GM18870 (cell line): ENCODE data around the gene SOX14.

Experiments used
- ATAC-seq: cut with Tn5 transposase; IDR thresholded peaks from one replicate; pipeline ENCODE4 v1.9.1; 2021; ENCODE audit warnings: moderate library complexity; ENCODE audit not compliant: unreplicated experiment

Gene SOX14

DNA sequence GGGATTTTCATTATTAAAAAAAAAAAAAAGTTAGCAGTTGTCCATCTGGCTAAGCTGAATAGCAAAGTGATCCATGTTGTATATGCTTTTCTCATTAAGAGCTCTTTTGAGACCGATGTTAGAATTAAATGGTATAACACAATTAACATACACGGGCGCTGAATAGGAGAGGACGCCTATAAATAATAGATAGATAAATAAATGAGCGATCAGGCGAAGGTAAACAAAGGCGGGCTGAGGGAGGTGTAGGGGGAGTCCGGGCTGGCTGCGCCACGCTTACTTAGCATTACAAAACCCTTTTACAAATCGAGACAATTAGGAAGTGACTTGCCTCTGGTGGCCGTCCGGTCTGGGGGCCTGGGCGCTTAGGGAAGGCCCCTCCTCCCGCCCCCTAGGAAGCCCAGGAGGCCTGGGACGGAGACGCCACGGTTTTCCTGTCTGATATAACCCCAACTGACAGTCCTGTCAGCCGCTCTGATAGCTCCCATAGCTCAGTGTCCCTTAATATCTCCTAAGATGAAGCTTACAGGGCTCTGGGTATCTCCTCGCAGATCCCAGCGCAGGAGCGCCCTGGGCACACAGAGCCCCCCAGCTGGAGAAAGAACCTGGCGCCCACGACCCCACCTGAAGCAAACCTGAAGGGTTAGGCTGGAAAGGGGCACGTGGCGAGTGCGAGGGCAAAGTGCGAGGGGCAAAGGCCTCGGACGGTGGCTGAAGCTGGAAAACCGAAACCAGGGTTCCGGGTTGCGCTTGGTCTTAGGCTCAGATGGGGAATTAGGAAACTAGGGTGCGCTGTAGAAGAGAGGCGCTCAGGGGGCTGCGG lies 3.6 kb downstream of the SOX14 start:
- no peak for ATAC-seq

DNA sequence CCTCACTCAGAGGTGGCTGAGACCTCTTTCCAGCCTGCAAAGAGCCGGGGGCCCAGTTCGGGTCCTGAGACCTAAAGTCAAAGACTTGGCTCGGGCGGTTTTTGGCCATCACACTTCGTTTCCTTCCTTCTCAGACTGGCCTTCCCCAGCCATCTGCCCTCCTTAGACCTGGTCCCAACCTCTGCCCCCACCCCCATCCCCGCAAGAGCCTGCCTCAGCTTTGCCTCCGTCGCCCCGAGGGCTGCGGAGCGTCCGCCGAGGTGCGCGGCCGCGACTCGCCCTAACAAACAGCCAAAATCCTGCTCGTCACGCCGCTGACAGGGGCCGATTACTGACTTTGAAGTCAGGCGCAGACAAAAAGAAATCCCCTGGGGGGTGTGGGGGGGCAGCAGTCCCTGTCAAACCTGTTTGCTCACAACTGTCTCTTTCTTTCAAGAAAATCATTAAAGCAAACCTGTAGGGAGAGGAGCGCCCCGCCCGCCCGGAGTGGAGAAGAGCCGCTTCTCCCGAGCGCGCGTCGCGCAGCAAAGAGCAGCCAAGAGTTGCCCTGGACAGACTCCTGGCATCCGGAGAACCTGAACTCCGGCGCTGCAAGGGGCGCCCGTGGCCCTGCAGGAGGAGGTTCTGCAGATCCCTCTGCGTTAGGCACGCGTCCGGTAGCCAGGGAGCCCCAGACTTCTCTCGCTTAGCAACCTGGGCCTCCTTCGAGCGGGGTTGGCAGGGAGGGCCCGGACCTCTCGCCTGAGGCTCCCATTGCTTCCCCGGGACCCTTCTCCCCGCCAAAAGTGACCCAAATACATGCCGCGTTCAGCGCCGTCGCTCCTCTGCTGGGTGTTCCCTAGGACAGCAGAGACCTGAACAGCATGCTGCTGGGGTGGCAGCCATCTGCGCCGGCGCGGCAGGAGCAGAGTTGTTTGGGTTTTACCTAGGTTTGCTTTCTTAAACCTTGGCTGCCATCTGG lies 4.5 kb downstream of the SOX14 start:
- no peak for ATAC-seq

DNA sequence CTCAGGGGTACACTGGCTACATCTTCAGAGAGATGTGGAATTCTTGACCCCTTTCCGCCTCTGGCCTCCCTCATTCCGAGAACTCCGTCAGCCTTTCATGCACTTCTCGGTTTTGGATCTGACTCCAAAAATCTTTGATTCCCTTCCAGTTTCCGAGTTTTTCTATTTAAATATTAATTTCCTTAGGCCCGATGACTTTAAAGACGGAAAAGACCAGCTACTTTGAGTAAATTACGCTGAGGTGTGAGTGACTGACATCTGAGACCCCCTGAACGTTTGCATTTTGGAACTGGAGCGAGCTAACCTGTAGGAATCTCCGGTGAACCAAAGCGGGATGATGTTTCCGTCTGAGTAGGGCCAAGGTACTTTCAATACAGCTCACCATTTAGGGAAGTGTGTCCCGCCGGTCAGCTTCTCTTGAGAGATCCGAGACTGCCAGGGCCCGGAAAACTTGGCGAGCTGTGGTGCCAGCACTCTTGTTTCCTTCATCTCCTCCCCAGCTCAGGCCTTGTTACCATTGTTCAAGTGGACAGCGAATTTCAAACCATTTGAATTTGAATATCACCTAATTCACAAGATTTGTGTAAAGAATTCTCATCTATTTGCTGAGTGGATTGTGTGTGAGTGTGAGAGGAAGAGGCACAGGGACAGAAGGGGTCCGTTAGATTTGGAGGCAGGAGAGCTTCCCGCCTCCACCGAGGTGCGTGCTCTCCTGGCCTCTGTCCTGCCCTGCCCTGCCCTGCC lies 5.4 kb downstream of the SOX14 start:
- ATAC-seq = no peak

DNA sequence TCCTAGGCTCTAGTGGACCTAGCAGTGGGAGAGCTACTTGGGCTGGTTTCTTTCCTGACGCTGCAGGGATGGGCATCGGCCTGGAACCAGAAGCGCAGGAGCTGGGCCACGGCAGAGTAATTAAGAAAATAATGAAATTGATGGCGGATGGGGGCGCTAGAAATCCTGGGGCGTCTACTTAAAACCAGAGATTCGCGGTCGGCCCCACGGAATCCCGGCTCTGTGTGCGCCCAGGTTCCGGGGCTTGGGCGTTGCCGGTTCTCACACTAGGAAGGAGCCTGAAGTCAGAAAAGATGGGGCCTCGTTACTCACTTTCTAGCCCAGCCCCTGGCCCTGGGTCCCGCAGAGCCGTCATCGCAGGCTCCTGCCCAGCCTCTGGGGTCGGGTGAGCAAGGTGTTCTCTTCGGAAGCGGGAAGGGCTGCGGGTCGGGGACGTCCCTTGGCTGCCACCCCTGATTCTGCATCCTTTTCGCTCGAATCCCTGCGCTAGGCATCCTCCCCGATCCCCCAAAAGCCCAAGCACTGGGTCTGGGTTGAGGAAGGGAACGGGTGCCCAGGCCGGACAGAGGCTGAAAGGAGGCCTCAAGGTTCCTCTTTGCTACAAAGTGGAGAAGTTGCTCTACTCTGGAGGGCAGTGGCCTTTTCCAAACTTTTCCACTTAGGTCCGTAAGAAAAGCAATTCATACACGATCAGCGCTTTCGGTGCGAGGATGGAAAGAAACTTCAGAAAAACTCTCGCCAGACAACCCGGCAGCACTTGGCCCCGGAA lies 6.1 kb downstream of the SOX14 start:
- no peak for ATAC-seq

DNA sequence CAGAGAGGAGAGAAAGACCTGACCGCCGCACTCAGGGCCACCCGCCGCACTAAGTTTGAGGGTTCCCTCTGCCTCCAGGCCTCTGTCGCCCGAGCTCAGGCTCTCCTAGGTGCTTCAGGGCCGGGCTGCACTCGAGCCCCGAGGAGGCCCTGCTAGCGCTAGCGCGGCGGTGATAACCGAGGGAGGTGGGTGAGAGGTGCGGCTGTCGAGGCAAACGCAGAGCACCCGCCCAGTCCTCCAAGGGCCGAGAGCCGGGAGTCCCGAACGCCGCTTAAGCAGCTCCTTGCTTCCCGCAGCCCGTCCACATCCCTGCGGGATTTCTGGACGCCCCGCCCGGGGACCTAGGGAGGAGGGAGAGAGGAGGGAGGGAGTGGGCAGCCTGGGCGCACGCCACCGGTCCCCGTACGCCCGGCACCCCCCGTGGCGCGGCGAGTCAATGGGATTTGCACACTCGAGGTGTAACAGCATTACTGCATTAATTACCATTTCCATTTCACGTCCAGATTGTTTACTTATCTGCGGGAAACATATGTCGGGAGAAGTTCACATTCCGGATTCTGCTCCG lies 6.8 kb downstream of the SOX14 start:
- ATAC-seq = no peak

DNA sequence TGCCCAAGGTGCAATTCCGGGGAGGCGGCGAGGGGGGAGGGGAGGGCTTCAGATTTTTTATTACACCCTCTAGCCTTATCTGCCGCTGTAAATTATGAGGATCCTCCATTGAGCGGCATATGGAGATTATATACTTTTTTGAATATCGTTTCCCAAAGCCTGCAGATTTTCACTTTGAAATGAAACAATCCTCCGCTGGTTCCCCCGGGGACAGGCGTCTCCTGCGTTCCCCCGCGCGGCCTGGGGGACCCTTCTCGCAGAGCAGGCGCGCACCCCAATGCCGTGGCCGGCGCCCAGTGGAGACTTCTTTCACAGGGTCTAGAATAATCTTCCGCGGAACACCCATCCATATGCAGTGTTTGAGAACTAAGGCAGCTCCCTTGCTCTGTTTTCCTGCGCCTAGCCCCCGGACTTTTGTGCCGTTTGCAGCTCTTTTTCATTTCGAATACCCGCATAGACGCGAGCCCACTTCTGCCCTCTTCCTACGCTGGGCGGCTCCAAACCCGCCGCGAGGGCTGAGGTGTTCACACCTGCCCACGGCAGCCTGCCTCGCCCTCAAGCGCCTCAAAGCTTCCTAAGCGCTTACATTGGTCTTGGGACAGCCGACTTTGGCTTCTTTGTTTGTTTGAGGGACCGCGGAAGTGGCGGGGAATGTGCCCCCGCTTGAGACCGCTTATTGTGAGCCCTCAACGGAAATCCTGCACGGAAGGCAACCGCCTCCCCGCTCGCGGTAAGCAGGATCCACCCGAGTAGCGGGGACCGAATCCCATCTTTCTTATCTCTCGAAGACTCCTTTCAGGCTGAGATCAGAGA lies 7.5 kb downstream of the SOX14 start:
- ATAC-seq = no peak

DNA sequence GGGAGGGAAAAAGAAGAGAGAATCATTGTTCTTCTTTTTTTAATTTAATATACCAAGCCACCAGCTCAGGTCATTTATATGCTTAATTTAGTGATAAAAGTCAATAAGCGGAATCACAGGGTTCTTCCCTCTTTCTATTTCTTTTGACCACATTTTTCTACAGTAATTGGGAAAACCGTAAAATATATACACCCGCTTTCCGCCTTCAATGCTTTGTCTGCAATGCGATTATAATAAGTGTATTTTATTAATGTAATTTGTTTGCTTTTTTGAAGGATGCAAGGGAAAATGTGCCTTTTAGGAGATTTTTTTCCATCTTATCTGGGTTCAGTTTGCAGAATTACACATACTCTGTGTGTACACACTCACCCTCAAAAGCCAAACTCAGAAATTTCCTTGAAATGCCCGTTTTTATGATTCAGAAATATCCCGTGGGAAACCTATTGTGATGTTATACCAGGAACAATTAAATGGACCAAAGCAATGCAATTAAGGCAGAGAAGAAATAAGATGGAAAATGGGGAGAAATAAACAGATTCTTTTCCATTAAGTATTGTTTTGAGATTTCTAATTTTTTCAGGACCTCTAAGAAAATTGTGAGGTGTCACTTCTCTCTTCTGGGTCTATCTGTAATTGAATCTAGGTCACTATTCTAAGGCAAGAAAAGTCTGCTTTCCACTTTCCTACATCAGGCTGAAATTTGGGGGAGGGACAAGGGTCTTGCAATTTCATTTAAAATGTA lies 8.3 kb downstream of the SOX14 start:
- no peak for ATAC-seq

DNA sequence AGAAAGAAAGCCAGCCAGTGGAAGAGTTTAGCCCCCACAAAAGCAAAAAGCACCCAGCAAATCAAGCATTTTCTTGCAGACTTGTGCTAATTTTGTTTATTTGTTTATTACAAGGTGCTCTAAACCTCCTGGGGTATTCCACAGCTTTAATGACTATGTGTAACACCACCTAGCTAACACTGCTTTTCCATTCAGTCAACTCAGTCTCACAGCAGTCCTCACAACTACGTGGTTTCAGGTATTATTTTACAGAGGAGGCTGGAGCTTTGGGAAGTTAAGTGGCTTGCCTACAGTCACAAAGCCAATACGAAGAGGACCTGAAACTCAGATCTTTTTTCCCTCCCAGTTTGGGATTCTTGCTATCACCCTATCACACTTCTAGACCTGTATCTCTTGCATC lies 14.8 kb downstream of the SOX14 start:
- no peak for ATAC-seq

DNA sequence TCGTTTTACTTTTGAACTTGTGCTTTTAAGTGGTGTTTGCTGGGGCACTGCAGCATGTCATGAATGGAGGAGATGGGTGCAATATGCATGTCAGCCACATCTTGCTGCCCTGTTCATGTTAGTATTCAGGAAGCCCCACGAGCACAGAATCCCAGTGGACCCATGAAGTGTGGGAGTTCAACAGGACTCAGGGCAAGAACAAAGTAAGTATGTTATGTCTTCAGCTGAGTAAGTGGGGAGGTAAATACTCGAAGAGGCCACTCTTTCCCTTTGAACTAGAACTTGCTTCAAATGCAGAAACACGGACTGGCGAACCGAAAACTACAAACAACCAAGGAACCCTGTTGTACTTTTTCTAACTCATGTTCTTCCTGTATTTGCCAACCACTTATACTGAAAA lies 23.4 kb downstream of the SOX14 start:
- ATAC-seq = no peak

DNA sequence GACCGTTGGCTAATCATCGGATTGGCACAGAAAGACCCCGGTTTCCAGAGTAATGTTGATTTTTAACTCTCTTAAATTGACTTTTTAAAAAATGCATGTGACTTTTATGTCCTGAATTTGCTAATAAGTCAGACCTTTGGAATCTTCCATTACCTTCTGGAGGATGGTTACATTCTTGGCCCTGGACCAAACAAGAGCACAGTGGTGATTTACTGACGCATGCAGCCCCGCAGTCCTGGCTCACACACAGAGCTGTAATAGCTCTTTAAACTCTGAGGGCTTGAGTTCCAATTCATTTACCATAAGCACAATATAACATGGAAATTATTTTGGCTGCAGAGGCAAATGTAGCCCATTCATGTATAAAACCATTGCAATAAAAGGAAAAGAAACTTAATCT lies 25.1 kb downstream of the SOX14 start:
- no peak for ATAC-seq

DNA sequence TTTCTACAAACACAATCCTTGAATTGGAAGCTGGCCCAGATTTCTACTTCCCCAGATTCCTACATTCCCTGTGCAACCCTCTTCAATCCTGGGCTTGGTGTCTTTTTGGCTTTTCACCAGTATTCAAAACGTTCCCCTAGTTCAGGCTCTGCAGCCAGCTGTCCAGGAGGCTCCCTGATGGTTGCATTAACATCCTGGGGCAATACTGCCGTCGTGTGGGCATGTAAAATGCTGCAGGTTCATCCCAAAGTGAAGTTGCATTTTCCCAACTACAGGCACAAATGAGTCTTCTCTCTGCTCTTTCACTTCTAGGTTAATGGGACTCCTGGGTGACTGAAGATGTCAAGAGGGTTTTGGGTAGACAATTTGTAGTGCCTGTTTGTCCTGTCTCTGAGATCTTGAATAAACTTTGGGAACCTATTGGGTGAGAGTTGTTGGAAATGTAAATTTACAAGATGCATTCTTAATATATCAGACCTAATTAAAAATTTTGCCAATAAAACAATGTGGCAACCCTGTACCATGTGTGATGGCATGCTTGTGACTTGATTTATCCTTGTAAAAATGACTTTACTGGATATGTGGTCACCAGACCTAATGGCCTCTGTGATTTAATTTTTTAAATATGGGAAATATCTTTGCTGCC lies 28.6 kb downstream of the SOX14 start:
- no peak for ATAC-seq

DNA sequence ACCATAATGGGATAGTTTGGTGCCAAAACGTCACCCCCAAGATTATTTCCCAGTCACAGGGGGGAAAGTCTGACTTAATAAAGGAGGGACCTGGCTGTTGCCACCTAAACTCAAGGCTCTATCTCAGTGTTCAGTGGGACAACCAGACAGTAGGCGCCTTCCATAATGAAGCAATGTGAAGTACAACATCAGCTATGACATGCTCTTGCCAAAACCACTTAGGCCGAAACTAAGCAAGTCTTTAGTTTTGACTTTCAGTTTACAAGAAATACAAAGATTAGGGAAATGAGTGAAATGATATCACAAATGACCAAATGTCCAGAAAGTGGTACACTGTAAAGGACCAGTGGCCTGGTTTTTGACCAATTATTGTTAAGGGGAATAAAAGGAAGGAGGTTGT lies 32.9 kb downstream of the SOX14 start:
- peak; percentile 56 for ATAC-seq

DNA sequence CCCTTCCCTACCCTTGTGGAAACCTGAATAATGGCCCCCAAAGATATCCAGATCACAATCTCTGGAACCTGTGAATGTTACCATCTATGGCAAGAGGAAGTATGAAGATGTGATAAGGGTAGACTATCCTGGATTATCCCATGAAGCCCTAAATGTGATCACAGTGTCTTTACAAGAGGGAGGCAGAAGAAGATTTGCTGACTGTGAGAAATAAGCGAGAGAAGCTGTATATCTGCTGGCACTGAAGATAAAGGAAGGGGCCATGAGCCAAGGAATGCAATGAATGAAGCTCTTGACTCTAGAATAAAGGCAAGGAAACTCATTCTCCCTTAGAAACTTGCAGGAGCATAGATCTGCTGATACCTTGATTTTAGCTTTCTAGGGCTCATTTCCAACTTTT lies 39.1 kb downstream of the SOX14 start:
- ATAC-seq = no peak

DNA sequence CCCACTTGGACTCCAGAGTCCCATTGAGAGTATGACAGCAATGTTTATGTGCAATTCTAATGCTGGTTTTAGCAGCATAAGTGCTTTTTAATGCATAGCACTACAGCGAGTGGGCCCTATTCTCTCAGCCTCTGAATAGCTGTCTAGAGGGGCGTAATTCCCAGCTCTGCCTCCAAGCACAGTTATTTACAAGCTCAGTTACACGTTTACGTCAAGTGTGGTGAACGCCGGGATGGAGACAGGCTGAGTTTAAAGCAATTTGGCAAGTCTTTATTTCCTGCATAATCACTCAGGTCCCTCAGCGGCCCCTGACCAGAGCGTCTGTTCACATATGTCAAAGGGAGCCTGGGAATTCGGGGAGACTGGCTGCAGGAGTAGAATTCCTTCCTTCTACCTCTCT lies 43.9 kb downstream of the SOX14 start:
- ATAC-seq = no peak

DNA sequence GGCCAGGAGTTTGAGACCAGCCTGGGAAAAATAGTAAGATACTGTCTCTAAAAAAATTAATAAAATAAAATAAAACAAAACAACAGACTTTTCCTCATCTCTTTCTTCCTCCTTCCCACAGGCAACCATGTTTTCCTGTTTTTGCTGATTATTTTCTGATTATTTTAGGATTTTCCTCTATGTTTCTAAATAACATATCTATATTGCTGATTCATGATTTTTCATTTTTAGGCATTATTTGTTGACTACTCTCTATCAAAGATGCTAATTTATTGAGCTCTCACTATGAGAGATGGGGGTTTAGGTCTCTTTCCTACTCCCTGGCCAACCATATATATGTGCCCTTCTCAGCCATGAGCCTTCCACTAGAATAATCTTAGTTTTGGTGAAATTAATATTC lies 45.4 kb downstream of the SOX14 start:
- no peak for ATAC-seq

DNA sequence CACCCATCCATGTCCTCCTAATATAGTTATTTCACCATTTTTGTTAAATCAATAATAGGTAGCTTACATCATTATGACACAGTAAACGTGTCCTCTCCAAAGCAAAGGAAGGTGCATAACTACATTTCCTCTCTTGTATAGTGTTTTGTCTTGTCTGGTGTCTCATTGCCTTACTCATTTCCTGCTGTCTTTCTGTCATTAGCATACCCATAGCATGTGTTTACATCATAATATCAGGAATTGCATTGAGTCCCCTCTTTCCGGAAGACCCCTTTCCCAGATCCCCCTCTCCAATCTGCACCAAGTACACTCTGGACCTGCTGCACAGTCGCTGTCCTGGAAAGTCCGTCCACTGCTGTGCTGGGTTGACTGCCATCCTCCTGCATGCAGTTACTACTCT lies 47.9 kb downstream of the SOX14 start:
- no peak for ATAC-seq

DNA sequence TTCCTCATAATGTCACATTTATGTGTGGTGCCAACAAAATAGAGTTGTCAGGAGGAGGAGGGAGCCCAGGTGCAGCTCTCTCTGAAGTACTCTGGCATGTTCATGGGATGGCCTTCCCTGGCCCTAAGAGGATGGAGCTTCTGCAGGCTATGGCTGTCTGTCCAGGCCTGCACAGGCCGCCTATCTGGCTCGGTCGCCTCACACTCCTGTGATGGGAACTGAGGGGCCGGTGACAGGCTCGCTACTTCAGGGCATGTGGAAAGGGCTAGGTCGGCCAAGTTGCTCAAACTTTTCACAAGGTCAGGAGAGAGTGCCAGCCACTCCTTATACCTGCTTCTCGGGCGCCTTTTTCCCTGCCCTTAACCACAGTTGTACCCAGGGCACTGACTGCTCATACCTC lies 51.1 kb downstream of the SOX14 start:
- no peak for ATAC-seq
